Measurements from ENCODE around the gene CFAP45. TPM values are rescaled to one million over a fixed set of nuclear protein-coding genes. Genes with fewer than 3 reads are reported as not detected.

CFAP45 gene
- total RNA-seq, 2 experiments from 2014 or later = 0.63 TPM; not detected in 1

GRCh38 chr1:159843459-159843858 lies 56.5 kb downstream of the CFAP45 start:
- no peak for TF ChIP-seq EZH2phosphoT487 (IDR thresholded peaks at IDR 0.05; ENCODE audit: borderline replicate concordance, low read depth, low read length)
- TF ChIP-seq, protein P1, sequence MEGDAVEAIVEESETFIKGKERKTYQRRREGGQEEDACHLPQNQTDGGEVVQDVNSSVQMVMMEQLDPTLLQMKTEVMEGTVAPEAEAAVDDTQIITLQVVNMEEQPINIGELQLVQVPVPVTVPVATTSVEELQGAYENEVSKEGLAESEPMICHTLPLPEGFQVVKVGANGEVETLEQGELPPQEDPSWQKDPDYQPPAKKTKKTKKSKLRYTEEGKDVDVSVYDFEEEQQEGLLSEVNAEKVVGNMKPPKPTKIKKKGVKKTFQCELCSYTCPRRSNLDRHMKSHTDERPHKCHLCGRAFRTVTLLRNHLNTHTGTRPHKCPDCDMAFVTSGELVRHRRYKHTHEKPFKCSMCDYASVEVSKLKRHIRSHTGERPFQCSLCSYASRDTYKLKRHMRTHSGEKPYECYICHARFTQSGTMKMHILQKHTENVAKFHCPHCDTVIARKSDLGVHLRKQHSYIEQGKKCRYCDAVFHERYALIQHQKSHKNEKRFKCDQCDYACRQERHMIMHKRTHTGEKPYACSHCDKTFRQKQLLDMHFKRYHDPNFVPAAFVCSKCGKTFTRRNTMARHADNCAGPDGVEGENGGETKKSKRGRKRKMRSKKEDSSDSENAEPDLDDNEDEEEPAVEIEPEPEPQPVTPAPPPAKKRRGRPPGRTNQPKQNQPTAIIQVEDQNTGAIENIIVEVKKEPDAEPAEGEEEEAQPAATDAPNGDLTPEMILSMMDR (conservative IDR thresholded peaks at IDR 0.05; ENCODE audit: low read length) = no peak
- BruUV-seq (replicated peaks) = no TSS peak
- ChIA-PET CTCF (ENCODE audit: unreplicated experiment) (no interaction called here), POLR2A (no interaction called here)
- no peak overlapping the region for H3K4me2 ChIP-seq (ENCODE audit: low read length)
- H3K79me2 ChIP-seq (ENCODE audit: insufficient read depth, low read depth, low read length) = no peaks in the 10 kb centered on the region
- H3K9me2 ChIP-seq (ENCODE audit: insufficient read depth, low read length) = no peaks in the 10 kb centered on the region
- H4K20me1 ChIP-seq (ENCODE audit: insufficient read depth, low read length) = no peaks in the 10 kb centered on the region
- H2AFZ ChIP-seq (ENCODE audit: low read length) = no peak overlapping the region
- H3K36me3 ChIP-seq (ENCODE audit: insufficient read depth, low read length) = no peaks in the 10 kb centered on the region
- no peak overlapping the region for H3K4me3 ChIP-seq (ENCODE audit: low read depth, low read length, poor library complexity, severe bottlenecking)
- no peak overlapping the region for H3K27ac ChIP-seq (ENCODE audit: low read depth, low read length, poor library complexity, severe bottlenecking)
- DNase-seq (ENCODE audit: low spot score) = no peak
- no peaks in the 10 kb centered on the region for H3K4me1 ChIP-seq (ENCODE audit: insufficient read depth, low read length, poor library complexity, severe bottlenecking)
- intact Hi-C loops (cut with micrococcal nuclease; ENCODE audit: unreplicated experiment) = no loop called here
- H3K9me3 ChIP-seq (ENCODE audit: low read length) = no peaks in the 10 kb centered on the region

DNA sequence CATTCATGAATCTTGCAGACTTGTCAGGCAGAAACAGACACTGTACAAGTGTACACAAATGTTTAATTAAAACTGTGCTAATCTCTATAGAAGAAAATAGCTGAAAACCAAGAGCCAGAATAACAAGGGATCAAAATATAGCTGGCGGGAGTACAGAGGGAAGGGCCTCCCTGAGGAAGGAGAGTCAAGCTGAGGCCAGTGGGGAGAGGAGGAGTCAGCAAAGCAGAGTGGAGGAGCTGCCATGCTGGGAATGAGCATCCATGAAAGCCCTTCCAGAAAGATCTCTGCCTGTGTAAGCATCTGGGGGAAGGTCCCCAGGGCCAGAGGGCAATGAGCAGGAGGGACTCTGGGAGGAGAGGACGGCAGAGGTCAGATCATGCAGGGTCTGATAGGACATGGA lies 58.2 kb downstream of the CFAP45 start:
- CTCF ChIA-PET (ENCODE audit: unreplicated experiment) = interaction anchor here (0.6 kb wide), 1 partner anchor 358 kb away, joined by 3 read pairs; no protein-coding TSS in a partner anchor

GRCh38 chr1:159839116-159839849 lies 60.7 kb downstream of the CFAP45 start:
- intact Hi-C loops (cut with micrococcal nuclease; ENCODE audit: unreplicated experiment) = no loop called here
- H3K27ac ChIP-seq (ENCODE audit: low read depth, low read length, poor library complexity, severe bottlenecking) = no peak overlapping the region
- CTCF ChIA-PET (ENCODE audit: unreplicated experiment) = no interaction called here

More for the DNA sequence above, 58.2 kb downstream of the CFAP45 start:
- no peaks in the 10 kb centered on the region for H3K36me3 ChIP-seq (ENCODE audit: insufficient read depth, low read length)
- no peaks in the 10 kb centered on the region for H3K79me2 ChIP-seq (ENCODE audit: insufficient read depth, low read depth, low read length)
- H3K9me2 ChIP-seq (ENCODE audit: insufficient read depth, low read length) = no peaks in the 10 kb centered on the region
- H2AFZ ChIP-seq (ENCODE audit: low read length) = no peak overlapping the region
- H4K20me1 ChIP-seq (ENCODE audit: insufficient read depth, low read length) = no peaks in the 10 kb centered on the region
- BruUV-seq (replicated peaks) = no TSS peak
- H3K9me3 ChIP-seq (ENCODE audit: low read length) = no peaks in the 10 kb centered on the region
- no peak for TF ChIP-seq EZH2phosphoT487 (IDR thresholded peaks at IDR 0.05; ENCODE audit: borderline replicate concordance, low read depth, low read length)
- TF ChIP-seq, protein P1 (conservative IDR thresholded peaks at IDR 0.05; ENCODE audit: low read length) = no peak
- H3K27ac ChIP-seq (ENCODE audit: low read depth, low read length, poor library complexity, severe bottlenecking) = no peak overlapping the region
- no peak overlapping the region for H3K4me3 ChIP-seq (ENCODE audit: low read depth, low read length, poor library complexity, severe bottlenecking)
- POLR2A ChIA-PET = no interaction called here
- intact Hi-C loops (cut with micrococcal nuclease; ENCODE audit: unreplicated experiment) = no loop called here
- H3K4me1 ChIP-seq (ENCODE audit: insufficient read depth, low read length, poor library complexity, severe bottlenecking) = no peaks in the 10 kb centered on the region
- DNase-seq (ENCODE audit: low spot score) = no peak
- H3K4me2 ChIP-seq (ENCODE audit: low read length) = no peak overlapping the region

More at GRCh38 chr1:159839116-159839849, 60.7 kb downstream of the CFAP45 start:
- Histone ChIP-seq H4K20me1 (ENCODE audit: insufficient read depth, low read length) (no peaks in the 10 kb centered on the region), H3K4me2 (ENCODE audit: low read length) (no peak overlapping the region), H3K9me3 (ENCODE audit: low read length) (no peaks in the 10 kb centered on the region), H3K79me2 (ENCODE audit: insufficient read depth, low read depth, low read length) (no peaks in the 10 kb centered on the region), H3K9me2 (ENCODE audit: insufficient read depth, low read length) (no peaks in the 10 kb centered on the region), H3K4me1 (ENCODE audit: insufficient read depth, low read length, poor library complexity, severe bottlenecking) (no peaks in the 10 kb centered on the region), H2AFZ (ENCODE audit: low read length) (no peak overlapping the region), H3K4me3 (ENCODE audit: low read depth, low read length, poor library complexity, severe bottlenecking) (no peak overlapping the region), H3K36me3 (ENCODE audit: insufficient read depth, low read length) (no peaks in the 10 kb centered on the region)
- no TSS peak for BruUV-seq (replicated peaks)
- POLR2A ChIA-PET = no interaction called here
- no peak for TF ChIP-seq EZH2phosphoT487 (IDR thresholded peaks at IDR 0.05; ENCODE audit: borderline replicate concordance, low read depth, low read length)
- TF ChIP-seq, protein P1 (conservative IDR thresholded peaks at IDR 0.05; ENCODE audit: low read length) = no peak
- no peak for DNase-seq (ENCODE audit: low spot score)

All from OCI-LY7 (cell line).